Suprapubic skin (tissue), 4 donors: ENCODE results near the gene SLCO2A1. TPM values are rescaled to one million over a fixed set of nuclear protein-coding genes. Genes with fewer than 3 reads are reported as not detected.

Source experiments
- DNase-seq, 2 donors: peaks; one replicate each; pipeline ENCODE4 v3.0.0-alpha.2; 2019; ENCODE audit warnings: low spot score in 2 of 2
- H3K27ac ChIP-seq: fragments of 200-600 bp; sonication (generic); one replicate; pipeline ENCODE4 v1.5.1; 2019
- H3K27me3 ChIP-seq: fragments of 200-600 bp; sonication (generic); one replicate; pipeline ENCODE4 v1.5.1; 2019
- H3K36me3 ChIP-seq: fragments of 200-600 bp; sonication (generic); one replicate; pipeline ENCODE4 v1.5.1; 2019
- H3K4me1 ChIP-seq: fragments of 200-600 bp; sonication (generic); one replicate; pipeline ENCODE4 v1.5.1; 2019
- H3K4me3 ChIP-seq: fragments of 200-600 bp; sonication (generic); one replicate; pipeline ENCODE4 v1.5.1; 2019; ENCODE audit warnings: mild to moderate bottlenecking
- H3K9me3 ChIP-seq: fragments of 200-600 bp; sonication (generic); one replicate; pipeline ENCODE4 v1.5.1; 2019
- EP300 ChIP-seq: sonication (generic); formaldehyde crosslinking; IDR thresholded peaks from one replicate; pipeline ENCODE4 v1.6.1; 2017; ENCODE audit warnings: antibody characterized with exemption
- POLR2A ChIP-seq, 2 donors: fragments of 450-650 bp; IDR thresholded peaks; one replicate each; pipeline ENCODE4 v1.6.1; 2017; ENCODE audit warnings: antibody characterized with exemption in 2 of 2, mild to moderate bottlenecking in 2 of 2, moderate library complexity in 2 of 2
- POLR2AphosphoS5 ChIP-seq, 3 donors: sonication (generic); formaldehyde crosslinking; IDR thresholded peaks; one replicate each; pipeline ENCODE4 v1.6.1; 2017; ENCODE audit warnings: antibody characterized with exemption in 3 of 3
- whole genome bisulfite sequencing: methylation state at CpG from one replicate; pipeline ENCODE4 v1.1.5; 2018; 5-methylcytosine and 5-hydroxymethylcytosine counted together
- total RNA-seq, 4 donors: library from RNA; depleted of rRNA; stranded (reverse); fragments of >200 nt; gene quantifications; one replicate each; pipeline ENCODE4 v1.1.0, GENCODE V29; 2016
- TF ChIP-seq, protein P1 (sequence below), 2 donors: fragments of 200-600 bp in 1 of 2; fragments of 450-650 bp in 1 of 2; sonication (generic) in 1 of 2; IDR thresholded peaks; one replicate each; pipeline ENCODE4 v1.5.1; 2016 to 2019; ENCODE audit warnings: antibody characterized with exemption in 2 of 2, mild to moderate bottlenecking in 1 of 2, moderate library complexity in 1 of 2

Gene SLCO2A1
- total RNA-seq, 4 donors from 2014 or later: 25.0 to 38.7 (median 29.4) TPM

DNA sequence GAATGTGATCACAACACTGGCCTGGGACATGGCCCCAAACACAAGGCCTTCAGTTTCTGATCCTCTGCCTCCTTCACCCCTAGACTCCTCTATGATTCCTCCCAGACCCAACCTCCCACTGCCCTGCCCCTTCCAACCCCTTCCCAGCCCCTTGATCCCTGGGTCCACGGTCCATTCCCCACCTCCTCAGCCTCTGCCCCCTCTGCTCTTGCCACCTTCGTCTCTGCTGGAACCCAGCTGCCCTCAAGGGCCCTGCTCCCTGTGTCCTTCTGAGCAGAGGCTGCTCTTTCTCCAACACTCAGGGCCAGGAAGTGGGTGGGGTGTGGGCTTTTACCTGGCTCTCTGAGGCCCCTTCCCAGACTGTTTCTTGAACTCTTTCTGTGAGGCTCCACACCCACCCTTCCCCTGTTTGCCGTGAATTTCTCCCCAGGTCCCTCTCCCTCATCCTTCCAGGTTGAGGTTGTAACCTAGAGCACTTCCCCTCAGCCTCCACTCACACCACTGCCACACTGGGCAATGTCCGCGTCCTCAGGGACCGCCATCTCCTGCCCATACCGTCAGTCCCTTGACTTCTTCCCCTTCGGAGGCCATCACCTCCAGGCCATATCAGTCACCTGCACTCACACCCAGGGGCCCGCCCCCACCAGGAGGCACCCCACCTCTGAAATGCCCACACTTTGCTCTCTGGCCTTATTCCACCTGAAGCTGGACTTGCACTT is 18.7 kb upstream of the SLCO2A1 start:
- no peak for TF ChIP-seq POLR2A (IDR thresholded peaks at IDR 0.05)
- TF ChIP-seq EP300: no peak
- no peak for TF ChIP-seq POLR2AphosphoS5 (IDR thresholded peaks at IDR 0.05)
- TF ChIP-seq, protein P1, sequence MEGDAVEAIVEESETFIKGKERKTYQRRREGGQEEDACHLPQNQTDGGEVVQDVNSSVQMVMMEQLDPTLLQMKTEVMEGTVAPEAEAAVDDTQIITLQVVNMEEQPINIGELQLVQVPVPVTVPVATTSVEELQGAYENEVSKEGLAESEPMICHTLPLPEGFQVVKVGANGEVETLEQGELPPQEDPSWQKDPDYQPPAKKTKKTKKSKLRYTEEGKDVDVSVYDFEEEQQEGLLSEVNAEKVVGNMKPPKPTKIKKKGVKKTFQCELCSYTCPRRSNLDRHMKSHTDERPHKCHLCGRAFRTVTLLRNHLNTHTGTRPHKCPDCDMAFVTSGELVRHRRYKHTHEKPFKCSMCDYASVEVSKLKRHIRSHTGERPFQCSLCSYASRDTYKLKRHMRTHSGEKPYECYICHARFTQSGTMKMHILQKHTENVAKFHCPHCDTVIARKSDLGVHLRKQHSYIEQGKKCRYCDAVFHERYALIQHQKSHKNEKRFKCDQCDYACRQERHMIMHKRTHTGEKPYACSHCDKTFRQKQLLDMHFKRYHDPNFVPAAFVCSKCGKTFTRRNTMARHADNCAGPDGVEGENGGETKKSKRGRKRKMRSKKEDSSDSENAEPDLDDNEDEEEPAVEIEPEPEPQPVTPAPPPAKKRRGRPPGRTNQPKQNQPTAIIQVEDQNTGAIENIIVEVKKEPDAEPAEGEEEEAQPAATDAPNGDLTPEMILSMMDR (IDR thresholded peaks at IDR 0.05): no peak
- DNase-seq: peak in 1 of 2 donors; percentile 58
- Histone ChIP-seq H3K9me3 (no peaks in the 10 kb centered on the region), H3K4me1 (no peaks in the 10 kb centered on the region), H3K4me3 (no peak overlapping the region), H3K36me3 (no peaks in the 10 kb centered on the region), H3K27ac (no peak overlapping the region), H3K27me3 (no peaks in the 10 kb centered on the region)
- WGBS: 90% methylated on average over 9 of the region's 9 CpGs

DNA sequence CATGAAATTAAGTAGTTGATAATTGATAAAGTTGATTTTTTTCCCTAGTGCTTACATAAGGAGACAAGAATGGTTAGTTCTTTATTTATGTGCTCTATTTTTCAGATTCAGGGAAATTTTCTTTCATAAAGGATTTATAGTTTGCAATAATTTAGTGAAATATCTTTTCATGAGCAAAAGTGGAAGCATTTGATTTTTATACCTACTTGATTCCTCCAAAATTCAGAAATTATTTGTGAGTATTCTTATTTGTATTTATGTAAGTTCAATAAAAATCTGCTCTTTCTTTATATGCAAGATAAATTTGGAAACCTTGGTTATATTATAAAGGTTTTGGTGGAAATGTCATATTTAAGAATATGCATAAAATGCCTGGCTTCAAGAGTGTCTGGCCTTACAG is 14.7 kb upstream of the SLCO2A1 start:
- TF ChIP-seq POLR2A (IDR thresholded peaks at IDR 0.05) (no peak), EP300 (no peak)
- Histone ChIP-seq H3K4me1 (no peaks in the 10 kb centered on the region), H3K4me3 (no peak overlapping the region), H3K36me3 (no peaks in the 10 kb centered on the region), H3K9me3 (no peaks in the 10 kb centered on the region), H3K27ac (no peak overlapping the region), H3K27me3 (no peaks in the 10 kb centered on the region)
- no peak for DNase-seq

DNA sequence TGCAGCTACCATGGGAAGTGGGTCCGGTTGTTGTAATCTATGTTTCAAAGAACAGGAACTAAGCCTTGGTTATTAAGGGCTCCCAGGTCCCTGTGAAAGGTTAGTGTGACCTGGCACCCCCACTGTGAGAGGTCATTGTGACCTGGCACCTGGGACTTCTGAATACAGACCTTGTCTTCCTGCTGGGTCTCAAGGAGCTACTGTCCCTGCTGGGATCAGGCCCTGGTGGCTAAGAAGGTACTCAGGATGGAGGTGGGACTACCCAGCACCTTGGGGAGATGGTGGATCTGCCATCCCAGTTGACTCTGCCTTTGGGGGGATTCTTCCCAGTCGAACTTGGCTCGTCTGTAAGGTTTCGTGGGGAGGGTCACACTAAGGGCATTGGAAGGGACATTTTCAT is 10.3 kb upstream of the SLCO2A1 start:
- DNase-seq: no peak
- no peaks in the 10 kb centered on the region for H3K27me3 ChIP-seq
- H3K36me3 ChIP-seq: no peaks in the 10 kb centered on the region
- no peak overlapping the region for H3K27ac ChIP-seq
- H3K4me3 ChIP-seq: no peak overlapping the region
- no peaks in the 10 kb centered on the region for H3K9me3 ChIP-seq
- WGBS: 90% methylated on average over 4 of the region's 4 CpGs
- H3K4me1 ChIP-seq: no peaks in the 10 kb centered on the region
- no peak for TF ChIP-seq EP300
- no peak for TF ChIP-seq POLR2A (IDR thresholded peaks at IDR 0.05)
- TF ChIP-seq POLR2AphosphoS5 (IDR thresholded peaks at IDR 0.05): no peak
- TF ChIP-seq, protein P1 (IDR thresholded peaks at IDR 0.05): no peak

DNA sequence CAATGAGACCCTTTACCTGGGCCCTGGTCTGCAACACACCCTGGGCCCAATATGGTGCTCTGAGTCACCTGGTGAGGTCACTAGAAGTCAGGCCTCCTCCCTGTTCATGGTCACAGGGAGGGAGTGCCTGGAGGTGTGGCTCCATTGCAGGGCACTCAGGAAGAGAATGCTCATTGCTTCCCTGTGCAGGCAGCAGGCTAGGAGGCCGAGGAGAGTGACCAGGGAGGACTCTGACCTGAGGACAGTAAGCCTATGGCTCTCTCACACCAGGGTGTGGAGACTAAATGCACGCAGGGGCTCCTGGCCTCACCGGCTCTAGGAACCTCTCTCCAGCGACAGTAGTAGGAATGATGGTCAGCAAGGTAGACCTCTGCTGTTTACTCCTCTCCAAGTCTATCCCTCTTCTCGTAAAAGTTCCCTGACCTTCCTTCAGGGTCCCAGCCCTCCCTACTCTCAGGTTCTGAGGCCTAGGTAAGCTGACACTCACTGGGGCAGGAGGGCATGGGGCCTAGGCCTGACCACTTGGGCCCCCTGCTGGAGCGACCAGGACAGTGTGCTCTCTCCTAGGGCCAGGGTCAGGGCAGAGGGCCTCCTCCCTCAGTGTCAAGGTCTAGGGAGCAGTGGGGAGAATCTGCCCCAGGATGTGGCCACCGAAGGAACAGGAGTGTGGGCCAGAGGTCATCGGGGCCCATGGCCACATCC is 9.6 kb upstream of the SLCO2A1 start:
- DNase-seq: no peak
- 91% methylated on average over 5 of the region's 8 CpGs for WGBS
- Histone ChIP-seq H3K4me3 (no peak overlapping the region), H3K36me3 (no peaks in the 10 kb centered on the region), H3K4me1 (no peaks in the 10 kb centered on the region), H3K9me3 (no peaks in the 10 kb centered on the region), H3K27me3 (no peaks in the 10 kb centered on the region), H3K27ac (no peak overlapping the region)
- TF ChIP-seq, protein P1 (IDR thresholded peaks at IDR 0.05): peak in 1 of 2 donors; percentile 2
- TF ChIP-seq EP300: no peak
- TF ChIP-seq POLR2A (IDR thresholded peaks at IDR 0.05): no peak
- TF ChIP-seq POLR2AphosphoS5 (IDR thresholded peaks at IDR 0.05): no peak

DNA sequence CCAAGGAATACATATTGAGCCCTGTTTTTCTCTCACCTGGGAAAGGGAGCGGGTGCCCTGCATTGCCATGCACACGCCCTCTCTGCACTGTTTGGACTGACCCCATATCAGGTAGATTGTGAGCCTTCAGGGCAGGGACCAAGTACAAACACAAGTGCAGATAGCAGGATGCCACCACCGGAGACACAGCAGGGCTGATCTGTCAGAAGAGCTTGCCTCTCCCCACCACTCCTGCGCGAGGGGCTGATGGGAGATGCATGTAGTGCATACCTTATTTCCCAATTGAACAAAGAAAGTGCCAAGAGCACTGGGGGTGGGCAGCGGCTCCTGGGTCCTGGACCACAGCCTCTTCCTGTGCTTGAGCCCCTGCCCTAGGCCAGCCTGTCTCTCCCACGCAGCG is 9.0 kb upstream of the SLCO2A1 start:
- Histone ChIP-seq H3K4me3 (no peak overlapping the region), H3K27me3 (no peaks in the 10 kb centered on the region), H3K9me3 (no peaks in the 10 kb centered on the region), H3K36me3 (no peaks in the 10 kb centered on the region), H3K4me1 (no peaks in the 10 kb centered on the region), H3K27ac (no peak overlapping the region)
- TF ChIP-seq POLR2A (IDR thresholded peaks at IDR 0.05): no peak
- no peak for DNase-seq
- WGBS: 94% methylated on average over 3 of the region's 8 CpGs

DNA sequence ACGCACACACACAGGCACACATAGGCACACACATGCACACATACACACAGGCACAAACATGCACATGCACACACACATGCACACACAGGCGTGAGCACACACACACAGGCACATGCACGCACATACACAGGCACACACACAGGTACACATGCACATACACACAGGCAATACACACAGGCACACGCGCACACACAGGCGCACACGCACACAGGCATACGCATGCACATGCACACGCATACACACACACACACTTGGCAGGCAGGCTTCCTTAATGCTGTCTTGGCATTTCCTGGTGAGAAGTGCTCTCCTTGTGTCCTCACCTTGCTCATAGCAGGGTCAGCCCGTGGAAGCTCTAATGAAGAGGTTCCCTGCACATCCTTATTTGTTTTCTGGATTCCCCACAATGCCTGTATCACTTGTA is 8.4 kb upstream of the SLCO2A1 start:
- H3K4me3 ChIP-seq: no peak overlapping the region
- H3K27me3 ChIP-seq: no peaks in the 10 kb centered on the region
- no peak for DNase-seq
- no peaks in the 10 kb centered on the region for H3K9me3 ChIP-seq
- 95% methylated on average over 9 of the region's 10 CpGs for WGBS
- H3K4me1 ChIP-seq: no peaks in the 10 kb centered on the region
- H3K36me3 ChIP-seq: no peaks in the 10 kb centered on the region
- H3K27ac ChIP-seq: no peak overlapping the region
- TF ChIP-seq POLR2AphosphoS5 (IDR thresholded peaks at IDR 0.05) (no peak), EP300 (no peak), POLR2A (IDR thresholded peaks at IDR 0.05) (no peak)
- TF ChIP-seq, protein P1 (IDR thresholded peaks at IDR 0.05): no peak
